B cell (primary cell): ENCODE measurements around the gene USP17L5.
"Not testable (repeated sequence)": the region's sequence is repeated elsewhere in the genome, so short reads cannot be mapped to it uniquely, and the experiment has no call there.

ENCODE experiments used
- EZH2 ChIP-seq: IDR thresholded peaks from 2 replicates; pipeline ENCODE4 v1.6.1; 2012; ENCODE audit warnings: borderline replicate concordance, low read depth, mild to moderate bottlenecking, moderate library complexity, low read length; ENCODE audit not compliant: insufficient read depth, poor library complexity, severe bottlenecking
- TF ChIP-seq, protein P1 (sequence below): fragments of 200-600 bp; IDR thresholded peaks from one replicate; pipeline ENCODE4 v1.8.0; 2022; ENCODE audit warnings: antibody characterized with exemption, mild to moderate bottlenecking

GRCh38 chr4:9353338-9353737 lies 14.1 kb downstream of the USP17L5 start, which contains the start of gene USP17L29:
- TF ChIP-seq, protein P1, sequence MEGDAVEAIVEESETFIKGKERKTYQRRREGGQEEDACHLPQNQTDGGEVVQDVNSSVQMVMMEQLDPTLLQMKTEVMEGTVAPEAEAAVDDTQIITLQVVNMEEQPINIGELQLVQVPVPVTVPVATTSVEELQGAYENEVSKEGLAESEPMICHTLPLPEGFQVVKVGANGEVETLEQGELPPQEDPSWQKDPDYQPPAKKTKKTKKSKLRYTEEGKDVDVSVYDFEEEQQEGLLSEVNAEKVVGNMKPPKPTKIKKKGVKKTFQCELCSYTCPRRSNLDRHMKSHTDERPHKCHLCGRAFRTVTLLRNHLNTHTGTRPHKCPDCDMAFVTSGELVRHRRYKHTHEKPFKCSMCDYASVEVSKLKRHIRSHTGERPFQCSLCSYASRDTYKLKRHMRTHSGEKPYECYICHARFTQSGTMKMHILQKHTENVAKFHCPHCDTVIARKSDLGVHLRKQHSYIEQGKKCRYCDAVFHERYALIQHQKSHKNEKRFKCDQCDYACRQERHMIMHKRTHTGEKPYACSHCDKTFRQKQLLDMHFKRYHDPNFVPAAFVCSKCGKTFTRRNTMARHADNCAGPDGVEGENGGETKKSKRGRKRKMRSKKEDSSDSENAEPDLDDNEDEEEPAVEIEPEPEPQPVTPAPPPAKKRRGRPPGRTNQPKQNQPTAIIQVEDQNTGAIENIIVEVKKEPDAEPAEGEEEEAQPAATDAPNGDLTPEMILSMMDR: not testable (repeated sequence)
- not testable (repeated sequence) for TF ChIP-seq EZH2
